Caco-2 (cell line): ENCODE data around the gene NUMB. TPM values are rescaled to one million over a fixed set of nuclear protein-coding genes. Genes with fewer than 3 reads are reported as not detected.

Experiments used
- BruUV-seq: library from RNA; stranded (reverse); fragments of 400-500 nt; replicated peaks from 2 replicates; lab custom pipeline; 2021; lab: Mats Ljungman, UMichigan
- CTCF ChIA-PET: fragments of 300-600 bp; sonication (Branson Sonifier 250); formaldehyde crosslinking; loops from one replicate; lab custom pipeline; 2022; ENCODE audit warnings: antibody characterized with exemption; lab: Charles Lee
- POLR2A ChIA-PET: fragments of 300-600 bp; sonication (Branson Sonifier 250); formaldehyde crosslinking; loops from one replicate; lab custom pipeline; 2022; ENCODE audit warnings: antibody characterized with exemption; lab: Charles Lee
- DNase-seq, 2 experiments: peaks; one replicate each; pipeline versions ENCODE4 v3.0.0 to v3.0.0-alpha.2; 2020 to 2022
- H3K27me3 ChIP-seq: replicated peaks from 2 replicates; pipeline ENCODE4 v1.6.0; 2011; ENCODE audit warnings: low read length; ENCODE audit not compliant: control insufficient read depth, insufficient read depth
- H3K36me3 ChIP-seq: 2 replicates; pipeline ENCODE4 v1.5.1; 2011; ENCODE audit warnings: low read length; ENCODE audit not compliant: control insufficient read depth, insufficient read depth
- H3K4me1 ChIP-seq: fragments of 250-450 bp; sonication (Bioruptor Pico); 2 replicates; pipeline ENCODE4 v1.5.1; 2020; ENCODE audit warnings: mild to moderate bottlenecking
- H3K4me3 ChIP-seq: 2 replicates; pipeline ENCODE4 v1.5.1; 2011; ENCODE audit warnings: low read depth, mild to moderate bottlenecking, control low read depth, low read length
- H3K9me3 ChIP-seq: fragments of 250-450 bp; sonication (Bioruptor Pico); 2 replicates; pipeline ENCODE4 v1.5.1; 2020; ENCODE audit warnings: mild to moderate bottlenecking, moderate library complexity
- H3K27ac Mint-ChIP-seq: one replicate; pipeline ENCODE4 v1.8.0; 2022; ENCODE audit warnings: mixed read lengths; ENCODE audit not compliant: unreplicated experiment
- H3K27me3 Mint-ChIP-seq: one replicate; pipeline ENCODE4 v1.8.0; 2022; ENCODE audit warnings: mixed read lengths; ENCODE audit not compliant: insufficient read depth, unreplicated experiment
- H3K36me3 Mint-ChIP-seq: one replicate; pipeline ENCODE4 v1.8.0; 2022; ENCODE audit warnings: mild to moderate bottlenecking, mixed read lengths; ENCODE audit not compliant: insufficient read depth, unreplicated experiment
- H3K4me1 Mint-ChIP-seq: one replicate; pipeline ENCODE4 v1.8.0; 2022; ENCODE audit warnings: low read depth, mixed read lengths; ENCODE audit not compliant: unreplicated experiment
- H3K4me3 Mint-ChIP-seq: one replicate; pipeline ENCODE4 v1.8.0; 2022; ENCODE audit warnings: mild to moderate bottlenecking, moderate library complexity, mixed read lengths; ENCODE audit not compliant: unreplicated experiment
- H3K9me3 Mint-ChIP-seq: one replicate; pipeline ENCODE4 v1.8.0; 2022; ENCODE audit warnings: mixed read lengths; ENCODE audit not compliant: unreplicated experiment
- intact Hi-C: fragments of 100-400 bp; cut with micrococcal nuclease; formaldehyde crosslinking; loops from one replicate; pipeline ENCODE4 v1.10.0; 2022; ENCODE audit not compliant: unreplicated experiment
- total RNA-seq: library from RNA; stranded (reverse); gene quantifications from 2 replicates; pipeline ENCODE4 v1.2.3, GENCODE V29; 2022
- TF ChIP-seq, protein P1 (sequence below), 2 experiments: fragments of 200-600 bp in 1 of 2; IDR thresholded peaks; 1 replicate in 1 of 2; 2 replicates in 1 of 2; pipeline versions ENCODE4 v1.5.1 to v1.8.0; 2011 to 2022; ENCODE audit warnings: antibody characterized with exemption in 1 of 2, control low read depth in 1 of 2, inconsistent platforms in 1 of 2, low read depth in 1 of 2, low read length in 1 of 2, mild to moderate bottlenecking in 1 of 2, moderate library complexity in 1 of 2; ENCODE audit not compliant: insufficient read depth in 1 of 2, severe bottlenecking in 1 of 2, unreplicated experiment in 1 of 2

Gene NUMB
- total RNA-seq, 1 experiment from 2014 or later = 67.6 TPM

DNA sequence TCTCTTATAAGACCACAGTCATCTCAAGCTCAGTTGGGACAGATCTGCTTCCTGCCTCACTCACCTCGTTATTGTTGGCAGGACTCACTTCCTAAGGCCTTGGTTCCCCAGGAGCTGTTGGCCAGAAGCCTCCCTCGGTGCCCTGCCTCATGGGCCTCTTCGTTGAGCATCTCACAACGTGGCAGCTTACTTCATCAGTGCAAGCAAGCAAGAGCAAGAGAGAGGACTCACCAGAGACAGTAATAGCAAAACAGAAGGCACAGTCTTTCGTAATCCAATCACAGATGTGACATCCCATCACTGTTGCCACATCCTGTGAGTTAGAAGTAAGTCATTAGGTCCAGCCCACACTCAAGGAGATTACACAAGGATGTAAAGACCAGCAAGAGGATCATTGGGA is 5.1 kb upstream of the NUMB start:
- Mint-ChIP-seq H3K9me3 (no peaks in the 10 kb centered on the region), H3K27me3 (no peaks in the 10 kb centered on the region), H3K4me1 (peaks cover 38% of the 10 kb centered on the region), H3K27ac (no peak overlapping the region), H3K36me3 (peaks cover 8% of the 10 kb centered on the region), H3K4me3 (no peak overlapping the region)
- no peak for DNase-seq
- TF ChIP-seq, protein P1, sequence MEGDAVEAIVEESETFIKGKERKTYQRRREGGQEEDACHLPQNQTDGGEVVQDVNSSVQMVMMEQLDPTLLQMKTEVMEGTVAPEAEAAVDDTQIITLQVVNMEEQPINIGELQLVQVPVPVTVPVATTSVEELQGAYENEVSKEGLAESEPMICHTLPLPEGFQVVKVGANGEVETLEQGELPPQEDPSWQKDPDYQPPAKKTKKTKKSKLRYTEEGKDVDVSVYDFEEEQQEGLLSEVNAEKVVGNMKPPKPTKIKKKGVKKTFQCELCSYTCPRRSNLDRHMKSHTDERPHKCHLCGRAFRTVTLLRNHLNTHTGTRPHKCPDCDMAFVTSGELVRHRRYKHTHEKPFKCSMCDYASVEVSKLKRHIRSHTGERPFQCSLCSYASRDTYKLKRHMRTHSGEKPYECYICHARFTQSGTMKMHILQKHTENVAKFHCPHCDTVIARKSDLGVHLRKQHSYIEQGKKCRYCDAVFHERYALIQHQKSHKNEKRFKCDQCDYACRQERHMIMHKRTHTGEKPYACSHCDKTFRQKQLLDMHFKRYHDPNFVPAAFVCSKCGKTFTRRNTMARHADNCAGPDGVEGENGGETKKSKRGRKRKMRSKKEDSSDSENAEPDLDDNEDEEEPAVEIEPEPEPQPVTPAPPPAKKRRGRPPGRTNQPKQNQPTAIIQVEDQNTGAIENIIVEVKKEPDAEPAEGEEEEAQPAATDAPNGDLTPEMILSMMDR (IDR thresholded peaks at IDR 0.05; ENCODE audit: insufficient read depth in 1 of 2, low read depth in 1 of 2, low read length in 1 of 2, severe bottlenecking in 1 of 2, unreplicated experiment in 1 of 2) = no peak
- no TSS peak for BruUV-seq
- intact Hi-C loops = no loop called here
- ChIA-PET CTCF (interaction anchor here (1.6 kb wide), 1 partner anchor 9 kb away, joined by 12 read pairs; no protein-coding TSS in a partner anchor), POLR2A (no interaction called here)
- no peaks in the 10 kb centered on the region for H3K9me3 ChIP-seq
- peaks cover 24% of the 10 kb centered on the region for H3K4me1 ChIP-seq
- no peaks in the 10 kb centered on the region for H3K36me3 ChIP-seq
- no peak overlapping the region for H3K4me3 ChIP-seq
- no peaks in the 10 kb centered on the region for H3K27me3 ChIP-seq

DNA sequence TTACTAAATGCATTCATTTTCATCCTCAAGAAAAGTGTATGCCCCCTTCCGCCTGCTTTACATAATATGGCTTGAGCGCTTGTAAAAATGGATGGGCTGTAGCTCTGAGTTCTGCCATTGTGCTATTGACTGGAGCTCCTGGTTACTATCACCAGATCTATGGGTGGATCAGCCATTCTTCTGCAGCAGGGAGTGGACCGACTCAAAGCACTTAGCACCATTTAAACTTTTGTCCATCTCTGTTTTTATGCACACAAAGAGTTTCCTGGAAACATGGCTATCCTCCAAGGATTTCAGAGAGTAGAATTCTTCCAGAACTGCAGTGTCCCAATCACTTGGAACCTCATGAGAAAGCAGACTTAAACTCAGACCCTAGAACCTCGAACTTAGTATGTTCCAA is 4.5 kb upstream of the NUMB start:
- Mint-ChIP-seq H3K27ac (peak overlapping the region; percentile 65), H3K4me3 (peak overlapping the region; percentile 51), H3K27me3 (no peaks in the 10 kb centered on the region), H3K4me1 (peaks cover 38% of the 10 kb centered on the region), H3K36me3 (peaks cover 13% of the 10 kb centered on the region), H3K9me3 (no peaks in the 10 kb centered on the region)
- peak overlapping the region; percentile 42 for H3K4me3 ChIP-seq
- H3K9me3 ChIP-seq = no peaks in the 10 kb centered on the region
- POLR2A ChIA-PET = interaction anchor here (0.7 kb wide), 1 partner anchor 227 kb away, joined by 3 read pairs; no protein-coding TSS in a partner anchor
- H3K4me1 ChIP-seq = peaks cover 24% of the 10 kb centered on the region
- no TSS peak for BruUV-seq
- H3K27me3 ChIP-seq = no peaks in the 10 kb centered on the region
- intact Hi-C loops = no loop called here
- H3K36me3 ChIP-seq = no peaks in the 10 kb centered on the region
- TF ChIP-seq, protein P1 (IDR thresholded peaks at IDR 0.05; ENCODE audit: insufficient read depth in 1 of 2, low read depth in 1 of 2, low read length in 1 of 2, severe bottlenecking in 1 of 2, unreplicated experiment in 1 of 2) = no peak
- DNase-seq = no peak
- CTCF ChIA-PET = interaction anchor here (1.6 kb wide), 1 partner anchor 9 kb away, joined by 12 read pairs; no protein-coding TSS in a partner anchor

DNA sequence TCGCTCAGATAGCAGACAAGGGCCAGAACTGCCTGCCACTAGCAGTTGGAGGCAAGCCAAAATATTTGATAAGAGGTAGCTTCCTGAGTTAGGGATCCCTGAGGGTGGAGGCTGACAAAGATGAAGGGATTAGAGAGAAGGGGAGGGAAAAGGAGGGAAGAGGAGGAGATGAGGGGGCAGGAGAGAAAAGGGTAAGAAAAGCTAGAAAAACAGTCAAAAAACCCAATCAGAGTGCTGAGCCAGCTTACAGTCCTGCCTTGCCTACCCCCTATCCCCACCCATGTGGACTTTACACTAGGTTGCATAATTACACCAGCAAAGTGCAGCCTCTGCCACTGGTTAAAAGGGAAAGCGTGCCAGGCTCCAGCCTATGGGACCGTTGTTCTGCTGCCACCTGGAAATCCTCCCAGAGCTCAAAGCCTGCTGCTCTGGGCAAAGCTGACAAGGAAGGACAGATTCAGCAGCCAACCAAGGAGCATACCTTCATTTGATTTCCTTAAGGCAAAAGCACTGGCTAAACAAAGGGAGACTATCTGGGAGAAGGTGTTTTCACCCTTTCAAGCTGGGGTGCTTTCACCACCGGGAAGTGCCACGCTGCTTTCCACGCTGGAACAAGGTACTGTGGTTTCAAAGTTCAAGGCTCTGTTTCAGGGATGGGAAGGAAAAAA is 3.8 kb upstream of the NUMB start:
- peak overlapping the region; percentile 42 for H3K4me3 ChIP-seq
- BruUV-seq = no TSS peak

More for the DNA sequence above, 3.8 kb upstream of the NUMB start:
- Mint-ChIP-seq H3K27me3 (no peaks in the 10 kb centered on the region), H3K4me1 (peaks cover 38% of the 10 kb centered on the region), H3K27ac (peak overlapping the region; percentile 65), H3K36me3 (peaks cover 13% of the 10 kb centered on the region), H3K9me3 (no peaks in the 10 kb centered on the region), H3K4me3 (peak overlapping the region; percentile 51)
- Histone ChIP-seq H3K27me3 (no peaks in the 10 kb centered on the region), H3K36me3 (no peaks in the 10 kb centered on the region), H3K9me3 (no peaks in the 10 kb centered on the region), H3K4me1 (peaks cover 24% of the 10 kb centered on the region)
- TF ChIP-seq, protein P1 (IDR thresholded peaks at IDR 0.05; ENCODE audit: insufficient read depth in 1 of 2, low read depth in 1 of 2, low read length in 1 of 2, severe bottlenecking in 1 of 2, unreplicated experiment in 1 of 2) = no peak
- intact Hi-C loops = no loop called here
- CTCF ChIA-PET = interaction anchor here (1.1 to 1.6 kb wide), 2 partner anchors 10 to 166 kb away, joined by 5 to 12 read pairs; no protein-coding TSS in a partner anchor
- POLR2A ChIA-PET = interaction anchor here (0.6 to 0.7 kb wide), 3 partner anchors 19 to 227 kb away, joined by 3 to 4 read pairs (median 3); partner anchors contain the start of gene RIOX1
- DNase-seq = peak; percentile 57 to 58
